MM.1S (cell line): Measurements from ENCODE around the gene ZNF599.

Experiments used
- DNase-seq: peaks from one replicate; pipeline ENCODE4 v3.0.0-alpha.2; 2015
- H2AFZ ChIP-seq: fragments of 300-600 bp; sonication (generic); 2 replicates; pipeline ENCODE4 v1.6.0; 2016; ENCODE audit warnings: antibody characterized with exemption, low read length
- H3F3A ChIP-seq: fragments of 300-600 bp; sonication (generic); 2 replicates; pipeline ENCODE4 v1.6.1; 2016; ENCODE audit warnings: mild to moderate bottlenecking, antibody characterized with exemption, low read length, moderate library complexity, mixed read lengths; ENCODE audit not compliant: insufficient read depth
- H3K27ac ChIP-seq: fragments of 300-600 bp; sonication (generic); 2 replicates; pipeline ENCODE4 v1.5.1; 2016; ENCODE audit warnings: mild to moderate bottlenecking, low read length
- H3K27me3 ChIP-seq: fragments of 300-600 bp; sonication (generic); replicated peaks from 2 replicates; pipeline ENCODE4 v1.6.0; 2016; ENCODE audit warnings: low read length; ENCODE audit not compliant: insufficient read depth
- H3K36me3 ChIP-seq: fragments of 300-600 bp; sonication (generic); replicated peaks from 2 replicates; pipeline ENCODE4 v1.6.1; 2016; ENCODE audit warnings: mild to moderate bottlenecking, low read length, mixed read lengths; ENCODE audit not compliant: insufficient read depth
- H3K4me1 ChIP-seq: fragments of 300-600 bp; sonication (generic); 2 replicates; pipeline ENCODE4 v1.6.1; 2016; ENCODE audit warnings: low read length, mixed read lengths
- H3K4me2 ChIP-seq: fragments of 300-600 bp; sonication (generic); 2 replicates; pipeline ENCODE4 v1.6.0; 2016; ENCODE audit warnings: low read depth, low read length
- H3K4me3 ChIP-seq: fragments of 300-600 bp; sonication (generic); 2 replicates; pipeline ENCODE4 v1.5.1; 2016; ENCODE audit warnings: low read length, mixed read lengths
- H3K79me2 ChIP-seq: fragments of 300-600 bp; sonication (generic); 2 replicates; pipeline ENCODE4 v1.6.1; 2016; ENCODE audit warnings: mixed run types, low read length, mixed read lengths
- H3K9ac ChIP-seq: fragments of 300-600 bp; sonication (generic); 2 replicates; pipeline ENCODE4 v1.6.1; 2016; ENCODE audit warnings: low read length, mixed read lengths
- H3K9me2 ChIP-seq: fragments of 300-600 bp; sonication (generic); replicated peaks from 2 replicates; pipeline ENCODE4 v1.6.1; 2016; ENCODE audit warnings: mild to moderate bottlenecking, low read length, mixed read lengths; ENCODE audit not compliant: insufficient read depth
- H3K9me3 ChIP-seq: fragments of 300-600 bp; sonication (generic); replicated peaks from 2 replicates; pipeline ENCODE4 v1.6.1; 2016; ENCODE audit warnings: mild to moderate bottlenecking, low read length, mixed read lengths; ENCODE audit not compliant: insufficient read depth
- H4K20me1 ChIP-seq: fragments of 300-600 bp; sonication (generic); 2 replicates; pipeline ENCODE4 v1.6.1; 2016; ENCODE audit warnings: mild to moderate bottlenecking, low read length, moderate library complexity, mixed read lengths; ENCODE audit not compliant: insufficient read depth
- CTCF ChIP-seq: fragments of 300-600 bp; sonication (generic); IDR thresholded peaks from 2 replicates; pipeline ENCODE4 v1.5.1; 2016; ENCODE audit warnings: antibody characterized with exemption, low read length, mixed read lengths
- EZH2 ChIP-seq: fragments of 300-600 bp; sonication (generic); optimal IDR thresholded peaks from 2 replicates; pipeline ENCODE3; 2017; ENCODE audit warnings: low read depth, mild to moderate bottlenecking, antibody characterized with exemption, low read length, mixed read lengths
- EZH2phosphoT487 ChIP-seq: fragments of 300-600 bp; sonication (generic); IDR thresholded peaks from 2 replicates; pipeline ENCODE4 v1.6.1; 2018; ENCODE audit warnings: antibody characterized with exemption, low read length

Gene ZNF599

GRCh38 chr19:34778342-34778741, 5.3 kb upstream of the ZNF599 start:
- Histone ChIP-seq H3K9me3 (no peaks in the 10 kb centered on the region), H3K27ac (no peak overlapping the region), H3K36me3 (no peaks in the 10 kb centered on the region), H3K4me2 (no peak overlapping the region), H3K9me2 (no peaks in the 10 kb centered on the region), H2AFZ (no peak overlapping the region), H3F3A (no peaks in the 10 kb centered on the region), H3K9ac (no peak overlapping the region), H4K20me1 (no peaks in the 10 kb centered on the region), H3K4me1 (no peaks in the 10 kb centered on the region), H3K27me3 (peaks cover 14% of the 10 kb centered on the region; the same call in 1 of the 2 replicates), H3K4me3 (no peak overlapping the region), H3K79me2 (no peaks in the 10 kb centered on the region)
- no peak for DNase-seq
- TF ChIP-seq CTCF, result no peak
- TF ChIP-seq EZH2, result no peak
- TF ChIP-seq EZH2phosphoT487, result no peak

- Histone ChIP-seq H4K20me1 (no peaks in the 10 kb centered on the region), H3K4me2 (no peak overlapping the region), H3K27me3 (peaks cover 14% of the 10 kb centered on the region; the same call in 1 of the 2 replicates), H3K9me3 (no peaks in the 10 kb centered on the region), H3K4me1 (no peaks in the 10 kb centered on the region), H3K36me3 (no peaks in the 10 kb centered on the region), H3K9ac (no peak overlapping the region), H3K79me2 (no peaks in the 10 kb centered on the region), H3K4me3 (no peak overlapping the region), H3K27ac (no peak overlapping the region), H2AFZ (no peak overlapping the region), H3K9me2 (no peaks in the 10 kb centered on the region), H3F3A (no peaks in the 10 kb centered on the region)
- no peak for TF ChIP-seq EZH2
- TF ChIP-seq EZH2phosphoT487, result no peak
- TF ChIP-seq CTCF, result no peak
- DNase-seq, result no peak
These were observed 1.8 kb upstream of the ZNF599 start for GRCh38 chr19:34774857-34775256.

GRCh38 chr19:34773555-34773864, 495 bp upstream of the ZNF599 start:
- Histone ChIP-seq H3K27ac (no peak overlapping the region), H3F3A (no peaks in the 10 kb centered on the region), H4K20me1 (no peaks in the 10 kb centered on the region), H3K9me3 (no peaks in the 10 kb centered on the region), H3K27me3 (peaks cover 14% of the 10 kb centered on the region; the same call in 1 of the 2 replicates), H3K4me1 (no peaks in the 10 kb centered on the region), H3K36me3 (no peaks in the 10 kb centered on the region), H3K4me3 (peak overlapping the region; percentile 78), H3K9ac (no peak overlapping the region), H3K4me2 (peak overlapping the region; percentile 88), H3K9me2 (no peaks in the 10 kb centered on the region), H2AFZ (peak overlapping the region; percentile 97), H3K79me2 (no peaks in the 10 kb centered on the region)
- no peak for TF ChIP-seq CTCF
- TF ChIP-seq EZH2phosphoT487, result no peak
- TF ChIP-seq EZH2, result no peak
- no peak for DNase-seq
